Measurements from ENCODE around the gene ARID4A. TPM values are rescaled to one million over a fixed set of nuclear protein-coding genes. Genes with fewer than 3 reads are reported as not detected.

ARID4A gene
- total and polyA plus RNA-seq, 2 donors (not counting 3 experiments of a cell fraction or from before 2014, with no cell fraction given) = 3.7 to 20.0 TPM

GRCh38 chr14:58288106-58288792, 10.1 kb upstream of the ARID4A start:
- Histone ChIP-seq H3K9me1 (replicated peaks; ENCODE audit: control insufficient read depth, extremely low read depth, insufficient read depth, low read length) (no peaks in the 10 kb centered on the region), H4K20me1 (replicated peaks; ENCODE audit: control insufficient read depth, extremely low read depth, insufficient read depth, low read length) (no peaks in the 10 kb centered on the region), H3K27ac (ENCODE audit: insufficient read depth, low read depth, low read length) (no peak overlapping the region), H3K27me3 (ENCODE audit: control insufficient read depth in 2 of 2, insufficient read depth in 2 of 2, low read length in 2 of 2) (no peaks in the 10 kb centered on the region), H3K4me2 (ENCODE audit: insufficient read depth, low read length) (no peak overlapping the region), H3K79me2 (ENCODE audit: control insufficient read depth, insufficient read depth, low read length) (peaks cover 79% of the 10 kb centered on the region), H3K4me3 (replicated peaks in 1 of 3; ENCODE audit: insufficient read depth in 1 of 3, low read depth in 1 of 3, low read length in 3 of 3) (no peak overlapping the region), H3K36me3 (ENCODE audit: control insufficient read depth in 2 of 2, extremely low read depth in 1 of 2, insufficient read depth in 2 of 2, low read length in 2 of 2) (peaks cover 20 to 39% of the 10 kb centered on the region in 2 experiments), H3K9ac (replicated peaks; ENCODE audit: extremely low read depth, insufficient read depth, low read length) (no peak overlapping the region), H2AFZ (ENCODE audit: low read depth, low read length) (no peak overlapping the region), H3K4me1 (ENCODE audit: control insufficient read depth, extremely low read depth, insufficient read depth, low read length) (no peaks in the 10 kb centered on the region), H3K9me3 (replicated peaks; ENCODE audit: control insufficient read depth, insufficient read depth, low read length) (no peaks in the 10 kb centered on the region)
- TF ChIP-seq CTCF (IDR thresholded peaks at IDR 0.05; ENCODE audit: extremely low read depth in 1 of 2, insufficient read depth in 1 of 2, low read depth in 1 of 2, low read length in 2 of 2) = no peak
- TF ChIP-seq MAX (IDR thresholded peaks at IDR 0.05; ENCODE audit: insufficient read depth, insufficient read length) = no peak
- no peak for TF ChIP-seq GATA2 (IDR thresholded peaks at IDR 0.05; ENCODE audit: insufficient read depth, insufficient read length, low read depth, low read length)
- TF ChIP-seq MYC (IDR thresholded peaks at IDR 0.05; ENCODE audit: low read depth, low read length) = no peak
- TF ChIP-seq FOS (IDR thresholded peaks at IDR 0.05; ENCODE audit: borderline replicate concordance, insufficient read depth, low read length) = no peak
- TF ChIP-seq JUN (IDR thresholded peaks at IDR 0.05; ENCODE audit: borderline replicate concordance, insufficient read depth, insufficient read length, low read depth) = no peak
- TF ChIP-seq POLR2A (IDR thresholded peaks at IDR 0.05; ENCODE audit: low read depth, low read length) = no peak
- TF ChIP-seq EZH2 (IDR thresholded peaks at IDR 0.05; ENCODE audit: borderline replicate concordance, low read depth, low read length, severe bottlenecking) = no peak
- TF ChIP-seq POLR2AphosphoS5 (IDR thresholded peaks at IDR 0.05; ENCODE audit: insufficient read depth, low read depth, low read length) = no peak
- dilution Hi-C loops (cut with MboI; ENCODE audit: extremely low pct_ligation_motif_present, low sequenced_read_pairs) (no loop called here), intact Hi-C loops (cut with micrococcal nuclease) (no loop called here)
- BruUV-seq (replicated peaks) = no TSS peak
- ChIA-PET POLR2A (interaction anchor here (1.8 kb wide), 1 partner anchor 10 kb away, joined by 9 read pairs; the partner anchor contains the start of gene ARID4A), CTCF (interaction anchor here (3.8 kb wide), 1 partner anchor 10 kb away, joined by 12 read pairs; the partner anchor contains the start of gene ARID4A)
- FAIRE-seq (no peak), DNase-seq (ENCODE audit: low read depth, low spot score) (no peak)

Data from endothelial cell of umbilical vein (primary cell).